ENCODE data around the gene CKLF. TPM values are rescaled to one million over a fixed set of nuclear protein-coding genes. Genes with fewer than 3 reads are reported as not detected.
A peak's percentile ranks its signal among the peaks of the same experiment; 100 is the strongest.

CKLF gene
- total and polyA plus RNA-seq, 2 donors (not counting 1 experiment from before 2014, with no cell fraction given): 30.4 to 53.6 TPM

GRCh38 chr16:66516808-66517585, 35.4 kb upstream of the CKLF start:
- ChIA-PET POLR2A (interaction anchor here (0.6 to 1.2 kb wide), 7 partner anchors 10 to 43 kb away, joined by 3 to 6 read pairs (median 4); partner anchors contain the start of gene CKLF), CTCF (interaction anchor here (1.0 to 2.1 kb wide), 4 partner anchors 13 to 72 kb away, joined by 3 to 9 read pairs (median 4); partner anchors contain the start of genes CKLF and CMTM2)
- Histone ChIP-seq H3K4me2 (replicated peaks; ENCODE audit: low read depth, low read length, poor library complexity, severe bottlenecking) (peak overlapping the region; percentile 88), H3K79me2 (ENCODE audit: control insufficient read depth, insufficient read depth, low read length) (peaks cover 9% of the 10 kb centered on the region), H3K9ac (ENCODE audit: low read length) (peak overlapping the region; percentile 72), H3K4me1 (ENCODE audit: control insufficient read depth in 2 of 2, insufficient read depth in 2 of 2, low read length in 2 of 2) (peaks cover 59 to 63% of the 10 kb centered on the region in 2 donors), H3K36me3 (replicated peaks in 1 of 2; ENCODE audit: control extremely low read depth in 1 of 2, control insufficient read depth in 1 of 2, extremely low read depth in 1 of 2, insufficient read depth in 2 of 2, low read length in 1 of 2) (no peaks in the 10 kb centered on the region), H2AFZ (ENCODE audit: insufficient read depth, low read depth, low read length, poor library complexity, severe bottlenecking) (no peak overlapping the region), H3K27me3 (replicated peaks in 1 of 4; ENCODE audit: control extremely low read depth in 1 of 4, control insufficient read depth in 3 of 4, insufficient read depth in 4 of 4, low read length in 3 of 4) (peaks cover 0 to 3% (median 0%) of the 10 kb centered on the region in 4 experiments), H3K4me3 (ENCODE audit: control extremely low read depth in 1 of 5, extremely low read depth in 1 of 5, insufficient read depth in 1 of 5, low read depth in 2 of 5, low read length in 4 of 5) (peak overlapping the region; percentile 41 to 62 (median 53)), H3K9me3 (ENCODE audit: control extremely low read depth in 1 of 3, control insufficient read depth in 2 of 3, insufficient read depth in 1 of 3, low read length in 2 of 3) (no peaks in the 10 kb centered on the region), H4K20me1 (ENCODE audit: control insufficient read depth, insufficient read depth, low read length, poor library complexity, severe bottlenecking) (peaks cover 12% of the 10 kb centered on the region), H3K27ac (ENCODE audit: low read length in 2 of 2) (peak overlapping the region; percentile 94 to 97)
- DNase-seq (peak; percentile 94), ATAC-seq (ENCODE audit: low read depth) (peak; percentile 89)
- intact Hi-C loops (cut with micrococcal nuclease): loop anchor here (1.0 to 2.0 kb wide), 4 partner anchors 7 to 88 kb away; partner anchors contain the start of genes CKLF and CMTM3
- WGBS (ENCODE audit: insufficient coverage): 14% methylated on average over 11 of the region's 15 CpGs
- peaks cover 72% of the 10 kb centered on the region for H3K4me1 Mint-ChIP-seq
- peak overlapping the region; percentile 99 for H3K27ac Mint-ChIP-seq
- TF ChIP-seq EZH2 (IDR thresholded peaks at IDR 0.05; ENCODE audit: borderline replicate concordance, insufficient read depth, low read depth, low read length, poor library complexity, severe bottlenecking): no peak
- H3K27me3 Mint-ChIP-seq: peaks cover under 1% of the 10 kb centered on the region
- no peaks in the 10 kb centered on the region for H3K9me3 Mint-ChIP-seq (ENCODE audit: insufficient read depth)
- H3K4me3 Mint-ChIP-seq: peak overlapping the region; percentile 96

- Histone ChIP-seq H3K27me3 (replicated peaks in 1 of 4; ENCODE audit: control extremely low read depth in 1 of 4, control insufficient read depth in 3 of 4, insufficient read depth in 4 of 4, low read length in 3 of 4) (peaks cover 0 to 3% (median 0%) of the 10 kb centered on the region in 4 experiments), H3K79me2 (ENCODE audit: control insufficient read depth, insufficient read depth, low read length) (peaks cover 9% of the 10 kb centered on the region), H3K4me2 (replicated peaks; ENCODE audit: low read depth, low read length, poor library complexity, severe bottlenecking) (peak overlapping the region; percentile 88), H4K20me1 (ENCODE audit: control insufficient read depth, insufficient read depth, low read length, poor library complexity, severe bottlenecking) (peaks cover 12% of the 10 kb centered on the region), H3K9me3 (ENCODE audit: control extremely low read depth in 1 of 3, control insufficient read depth in 2 of 3, insufficient read depth in 1 of 3, low read length in 2 of 3) (no peaks in the 10 kb centered on the region), H3K4me3 (ENCODE audit: control extremely low read depth in 1 of 5, extremely low read depth in 1 of 5, insufficient read depth in 1 of 5, low read depth in 2 of 5, low read length in 4 of 5) (peak overlapping the region in 4 of 5 experiments; percentile 43 to 62 (median 54)), H3K4me1 (ENCODE audit: control insufficient read depth in 2 of 2, insufficient read depth in 2 of 2, low read length in 2 of 2) (peaks cover 66 to 70% of the 10 kb centered on the region in 2 donors), H3K36me3 (replicated peaks in 1 of 2; ENCODE audit: control extremely low read depth in 1 of 2, control insufficient read depth in 1 of 2, extremely low read depth in 1 of 2, insufficient read depth in 2 of 2, low read length in 1 of 2) (no peaks in the 10 kb centered on the region), H3K9ac (ENCODE audit: low read length) (peak overlapping the region; percentile 72), H2AFZ (ENCODE audit: insufficient read depth, low read depth, low read length, poor library complexity, severe bottlenecking) (no peak overlapping the region), H3K27ac (ENCODE audit: low read length in 2 of 2) (peak overlapping the region; percentile 94 to 97)
- peaks cover 78% of the 10 kb centered on the region for H3K4me1 Mint-ChIP-seq
- DNase-seq: no peak
- POLR2A ChIA-PET: interaction anchor here (0.7 to 1.2 kb wide), 7 partner anchors 10 to 35 kb away, joined by 3 to 6 read pairs (median 4); partner anchors contain the start of gene CKLF
- H3K27ac Mint-ChIP-seq: peak overlapping the region; percentile 99
- intact Hi-C loops (cut with micrococcal nuclease): loop anchor here (2.0 kb wide), 1 partner anchor 87 kb away; the partner anchor contains the start of gene CMTM3
- no peak for ATAC-seq (ENCODE audit: low read depth)
- TF ChIP-seq CTCF (IDR thresholded peaks at IDR 0.05) (no peak), EZH2 (IDR thresholded peaks at IDR 0.05; ENCODE audit: borderline replicate concordance, insufficient read depth, low read depth, low read length, poor library complexity, severe bottlenecking) (no peak)
- H3K27me3 Mint-ChIP-seq: no peaks in the 10 kb centered on the region
- CTCF ChIA-PET: interaction anchor here (1.0 to 2.1 kb wide), 4 partner anchors 12 to 72 kb away, joined by 3 to 9 read pairs (median 4); partner anchors contain the start of genes CKLF and CMTM2
- H3K4me3 Mint-ChIP-seq: peak overlapping the region; percentile 96
- no peaks in the 10 kb centered on the region for H3K9me3 Mint-ChIP-seq (ENCODE audit: insufficient read depth)
- 71% methylated on average over 7 of the region's 8 CpGs for WGBS (ENCODE audit: insufficient coverage)
Measured at GRCh38 chr16:66517586-66518263, 34.7 kb upstream of the CKLF start.
